Measurements from ENCODE around the gene MOCOS.

The MOCOS gene

DNA sequence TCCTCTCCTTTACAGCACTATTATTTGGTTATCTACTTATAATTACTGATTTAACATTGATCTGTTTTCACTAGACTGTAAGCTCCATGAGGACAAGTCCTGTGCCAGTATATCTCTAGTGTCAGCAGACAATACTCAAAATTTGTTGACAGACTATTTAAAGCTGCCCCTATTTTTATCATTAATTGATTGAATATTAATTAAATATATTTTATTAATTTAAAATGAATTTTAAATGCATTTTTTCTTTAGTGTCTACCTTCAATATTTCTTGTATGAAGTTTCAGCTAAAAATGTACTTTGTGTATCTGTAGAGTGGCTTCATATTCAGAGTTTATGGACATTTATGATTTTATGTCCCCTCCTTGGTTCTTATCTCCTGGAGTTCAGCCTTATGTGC is 83.9 kb downstream of the MOCOS start:
- DNase-seq (ENCODE audit: low read depth): no peak

DNA sequence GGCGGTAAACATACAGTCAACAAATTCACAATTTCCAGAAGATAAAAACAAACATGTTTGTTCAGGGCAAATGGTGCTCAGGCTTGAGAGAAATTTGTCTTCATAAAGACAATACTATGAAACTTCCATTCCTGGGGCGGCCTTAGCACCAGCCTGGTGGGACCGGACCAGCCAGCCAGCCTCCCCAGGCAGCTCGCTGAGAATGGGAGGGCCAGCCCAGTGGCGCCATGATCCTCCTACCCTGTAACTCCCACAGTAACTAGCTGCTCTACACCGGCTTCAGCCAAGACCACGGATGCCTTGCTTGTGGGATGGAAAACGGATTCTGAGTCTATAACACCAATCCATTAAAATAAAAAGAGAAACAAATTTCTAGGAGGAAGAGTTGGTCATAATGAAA is 86.0 kb downstream of the MOCOS start:
- DNase-seq (ENCODE audit: low read depth): no peak

- DNase-seq (ENCODE audit: low read depth): no peak
Observed at GRCh38 chr18:36274083-36274715, 86.9 kb downstream of the MOCOS start.

DNA sequence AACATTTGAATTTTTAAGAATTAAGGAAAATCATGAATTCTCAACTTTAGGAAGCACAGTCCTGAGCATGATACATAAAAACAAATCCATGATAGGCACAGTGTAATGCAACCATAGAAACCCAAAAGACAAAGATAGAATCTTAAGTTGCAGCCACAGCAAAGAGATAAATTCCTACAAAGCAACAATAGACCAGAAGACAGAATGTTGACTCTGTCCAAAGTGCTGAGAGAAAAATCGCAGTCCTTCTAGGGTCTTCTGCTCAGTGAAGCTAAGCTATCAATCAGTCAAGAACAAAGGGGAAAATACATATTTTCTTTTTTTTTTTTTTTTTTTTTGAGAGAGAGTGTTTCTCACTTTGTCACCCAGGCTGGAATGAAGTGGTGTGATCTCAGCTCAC is 88.3 kb downstream of the MOCOS start:
- DNase-seq (ENCODE audit: low read depth): no peak

GRCh38 chr18:36279001-36279400 is 91.7 kb downstream of the MOCOS start:
- no peak for DNase-seq (ENCODE audit: low read depth)

DNA sequence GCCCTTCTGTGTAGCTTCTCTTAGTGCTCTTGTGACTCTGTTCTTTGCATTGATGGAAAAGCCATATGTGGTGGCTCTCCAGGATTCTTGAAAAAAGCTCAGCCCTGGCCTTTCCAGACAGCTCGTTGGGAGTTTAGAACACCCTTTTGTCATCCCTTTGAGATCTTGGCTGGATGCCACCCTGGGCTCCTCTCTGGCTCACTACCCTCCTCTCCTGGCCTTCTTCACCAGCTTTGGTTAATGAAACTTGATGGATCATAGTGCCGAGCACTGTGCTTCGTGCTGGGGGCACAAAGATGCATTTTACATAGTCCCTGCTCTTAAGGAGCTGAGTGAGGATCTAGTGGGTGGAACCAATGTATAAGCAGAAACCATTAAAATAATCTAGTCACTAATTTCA is 94.6 kb downstream of the MOCOS start:
- no peak for DNase-seq (ENCODE audit: low read depth)

GRCh38 chr18:36283448-36283847 is 96.2 kb downstream of the MOCOS start:
- DNase-seq (ENCODE audit: low read depth): no peak

DNA sequence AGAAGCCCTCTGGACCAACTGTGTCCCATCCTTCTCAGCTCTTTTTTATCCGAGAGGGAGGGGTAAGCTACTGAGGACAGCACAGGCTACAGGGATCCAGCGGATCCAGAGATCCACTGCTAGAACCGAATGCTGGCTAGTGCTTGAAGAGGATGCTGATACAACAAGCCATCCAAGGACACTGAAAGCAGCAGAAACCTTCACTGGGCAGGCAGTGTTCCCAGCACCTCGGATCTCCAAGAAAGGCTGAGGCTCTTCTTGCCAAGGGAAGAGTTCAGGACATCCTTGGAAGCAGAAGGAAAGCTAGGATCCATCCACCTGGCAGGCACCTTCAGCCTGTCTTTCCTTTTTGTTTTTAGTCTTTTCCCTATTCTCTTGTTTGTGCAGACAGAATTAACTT is 97.0 kb downstream of the MOCOS start:
- no peak for DNase-seq (ENCODE audit: low read depth)

DNA sequence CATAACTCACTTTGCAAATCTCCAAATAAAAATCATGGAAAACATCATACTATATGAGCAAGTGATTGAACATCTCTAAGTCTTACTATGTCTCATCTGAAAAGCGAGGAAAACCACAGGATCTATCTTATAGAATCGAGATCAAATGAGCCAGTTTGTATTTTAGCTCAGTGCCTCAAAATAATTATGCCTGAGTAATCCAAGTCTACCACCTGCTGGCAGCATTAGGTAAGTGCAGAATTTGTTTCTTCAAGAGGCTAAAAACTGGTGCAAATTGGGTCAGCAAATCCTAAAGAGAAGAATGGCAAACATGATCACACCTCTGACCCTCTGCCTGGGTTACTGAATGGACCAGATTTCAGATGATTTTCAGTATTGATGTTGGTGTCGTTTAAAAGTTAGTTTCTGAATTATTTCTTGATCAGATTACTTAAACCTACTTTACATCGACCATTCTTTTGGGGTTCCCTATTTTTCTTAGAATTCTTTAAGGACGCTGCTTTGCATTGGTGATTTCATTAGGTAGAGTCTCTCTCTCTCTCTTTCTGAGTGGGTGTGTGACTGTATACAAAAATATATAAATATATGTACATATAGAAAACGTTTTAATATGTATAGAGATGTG is 97.5 kb downstream of the MOCOS start:
- no peak for DNase-seq (ENCODE audit: low read depth)

DNA sequence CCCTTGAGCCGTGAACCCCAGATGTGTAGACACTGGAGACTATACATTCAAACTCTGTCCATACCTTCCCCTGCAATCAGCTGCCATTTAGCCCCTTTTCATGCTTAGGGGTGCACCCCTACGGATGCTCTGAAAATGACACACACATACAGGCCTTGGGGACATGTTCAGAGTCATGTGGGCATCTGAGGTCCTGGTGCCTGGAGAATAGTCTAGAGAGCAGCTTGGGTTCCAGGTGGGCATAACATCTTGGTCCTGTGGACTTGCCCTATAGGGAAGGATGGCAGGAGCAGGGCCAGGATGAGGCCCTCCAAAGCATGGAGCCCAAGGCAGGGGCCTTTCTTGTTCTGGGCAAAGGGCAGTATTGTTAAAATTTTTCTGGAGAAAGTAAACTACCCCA is 100.4 kb downstream of the MOCOS start:
- DNase-seq (ENCODE audit: low read depth): no peak

GRCh38 chr18:36288689-36289088 is 101.4 kb downstream of the MOCOS start:
- no peak for DNase-seq (ENCODE audit: low read depth)

DNA sequence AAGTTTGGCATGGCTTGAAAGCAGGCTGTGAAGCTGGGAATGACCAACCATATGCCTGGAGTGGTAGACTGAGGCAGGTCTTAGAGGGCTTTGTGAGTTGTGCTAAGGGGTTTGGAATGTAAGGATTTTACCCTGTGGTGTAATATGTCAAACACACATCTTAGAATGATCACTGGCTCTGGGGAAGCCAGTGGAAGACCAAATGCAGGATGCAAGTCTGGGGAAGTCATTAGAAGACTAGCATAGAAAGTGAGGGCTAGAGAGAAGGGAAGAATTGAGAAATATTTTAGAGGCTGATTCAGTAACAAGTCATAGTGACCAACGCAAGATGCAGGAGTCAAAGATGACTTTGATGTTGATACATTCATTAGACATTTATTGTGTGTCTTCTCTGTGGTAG is 106.7 kb downstream of the MOCOS start:
- DNase-seq (ENCODE audit: low read depth): no peak

- DNase-seq (ENCODE audit: low read depth): no peak
Observed at GRCh38 chr18:36295214-36295613, 107.9 kb downstream of the MOCOS start.

- DNase-seq (ENCODE audit: low read depth): no peak
Observed at GRCh38 chr18:36295880-36296301, 108.6 kb downstream of the MOCOS start.

- no peak for DNase-seq (ENCODE audit: low read depth)
Observed at GRCh38 chr18:36296650-36297416, 109.5 kb downstream of the MOCOS start.

DNA sequence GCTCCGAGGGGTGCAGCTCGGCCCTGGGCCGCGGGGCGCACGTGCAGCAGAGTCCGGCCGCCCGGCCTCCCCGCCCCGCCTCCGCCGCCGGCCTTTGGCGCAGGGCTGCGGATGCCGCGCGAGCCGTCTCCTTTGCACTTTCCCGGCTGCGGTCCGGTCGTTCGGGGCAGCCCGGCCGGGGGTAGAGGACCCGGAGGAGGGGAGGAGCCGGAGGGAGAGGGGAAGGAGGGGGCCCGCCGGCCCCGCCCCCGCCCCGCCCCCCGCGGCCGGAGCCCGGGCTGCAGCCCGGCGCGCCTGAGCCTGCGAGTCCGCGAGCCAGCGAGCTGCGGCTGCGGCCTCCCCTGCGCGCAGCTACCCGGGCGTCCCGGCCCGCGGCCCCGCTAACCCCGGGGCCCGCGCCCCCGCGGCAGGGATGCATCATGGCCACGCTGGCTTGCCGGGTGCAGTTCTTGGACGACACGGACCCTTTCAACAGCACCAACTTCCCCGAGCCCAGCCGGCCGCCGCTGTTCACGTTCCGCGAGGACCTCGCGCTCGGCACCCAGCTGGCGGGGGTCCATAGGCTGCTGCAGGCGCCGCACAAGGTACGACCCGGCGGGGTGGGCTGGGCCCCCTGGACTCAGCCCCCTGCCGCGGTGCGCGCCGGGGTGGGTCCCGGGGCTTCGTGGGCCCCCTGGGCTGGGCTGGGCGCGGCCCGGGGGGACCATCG is 110.3 kb downstream of the MOCOS start, which contains the start of gene FHOD3:
TSS of gene FHOD3 (plus strand) at position 297 of the 709 bp plus-strand sequence. CDS start at position 420, 123 bp downstream.
- no peak for DNase-seq (ENCODE audit: low read depth)

DNA sequence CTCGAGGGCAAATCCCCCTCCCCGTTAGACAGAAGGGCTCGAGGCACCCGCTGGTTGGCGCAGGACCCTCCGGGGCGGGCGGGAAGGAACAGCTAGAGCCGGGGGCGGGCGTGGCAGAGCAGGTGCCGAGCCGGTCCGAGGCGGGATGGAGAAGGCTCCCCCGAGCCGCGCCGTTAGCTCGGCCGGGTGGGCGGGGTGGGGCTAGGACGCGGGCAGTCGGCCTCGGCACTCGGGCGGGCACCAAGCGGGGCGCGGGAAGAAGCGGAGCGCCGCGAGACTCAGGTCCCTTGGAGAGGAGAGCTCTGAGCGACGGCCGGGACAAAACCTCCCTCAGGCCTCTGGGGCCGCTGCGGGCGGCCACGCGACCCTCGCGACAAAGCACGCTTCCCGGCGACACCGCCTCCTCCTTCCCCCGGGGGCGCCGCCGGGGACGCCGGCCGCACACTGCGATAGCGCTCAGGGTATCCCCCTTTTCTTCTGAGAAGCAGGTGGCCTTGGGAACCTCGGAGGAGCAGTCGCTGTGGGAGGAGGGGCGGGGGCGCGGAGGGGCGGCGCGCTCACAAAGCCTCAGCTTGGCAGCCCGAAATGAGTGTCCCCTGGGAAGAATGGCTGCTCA is 110.9 kb downstream of the MOCOS start:
- no peak for DNase-seq (ENCODE audit: low read depth)

- no peak for DNase-seq (ENCODE audit: low read depth)
Observed at GRCh38 chr18:36299015-36299414, 111.7 kb downstream of the MOCOS start.

DNA sequence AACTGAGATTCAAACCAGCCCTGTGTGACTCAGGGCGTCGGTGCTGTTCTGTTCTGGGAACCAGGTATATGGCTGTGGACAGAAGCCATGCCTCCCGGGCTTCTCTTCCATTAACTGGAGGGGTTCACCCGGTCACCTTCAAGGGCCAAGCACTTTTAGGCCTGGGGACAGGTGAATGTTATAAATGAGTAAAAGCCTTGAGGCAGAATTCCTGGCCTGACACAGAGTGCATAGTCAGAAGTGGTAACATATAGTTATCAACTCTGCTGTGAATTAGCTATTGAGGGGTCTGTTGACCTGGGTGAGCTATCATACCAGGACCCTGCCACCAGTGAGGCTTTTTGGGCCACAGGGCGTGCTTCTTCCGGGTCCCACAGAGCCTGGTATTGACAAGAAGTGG is 112.9 kb downstream of the MOCOS start:
- DNase-seq (ENCODE audit: low read depth): no peak

DNA sequence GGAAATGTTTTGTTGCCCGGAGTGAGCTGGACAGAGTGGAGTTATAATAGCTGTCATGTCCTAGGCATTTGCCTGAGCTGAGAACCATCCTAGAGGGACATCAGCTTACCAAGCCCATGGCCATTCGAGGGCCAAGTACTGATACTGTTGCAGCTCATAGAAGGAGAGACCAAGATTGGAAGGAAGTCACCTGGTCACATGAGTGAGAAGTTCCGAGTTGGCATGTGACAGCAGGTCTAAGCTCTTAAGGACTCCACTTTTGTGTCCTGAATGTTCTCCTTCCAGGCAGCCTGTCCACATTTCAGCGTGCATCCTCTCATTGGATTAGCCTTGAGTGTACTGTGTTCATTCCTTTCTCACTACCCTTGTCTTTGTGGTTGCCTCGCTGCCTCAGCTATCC is 114.6 kb downstream of the MOCOS start:
- DNase-seq (ENCODE audit: low read depth): no peak

GRCh38 chr18:36302676-36303075 is 115.4 kb downstream of the MOCOS start:
- DNase-seq (ENCODE audit: low read depth): no peak

- DNase-seq (ENCODE audit: low read depth): no peak
Observed at GRCh38 chr18:36303211-36303844, 116.0 kb downstream of the MOCOS start.
